GM19438 (cell line): ENCODE results near the gene PTF1A.

Source experiments
- ATAC-seq: cut with Tn5 transposase; IDR thresholded peaks from one replicate; pipeline ENCODE4 v1.9.1; 2021; ENCODE audit warnings: low read depth; ENCODE audit not compliant: unreplicated experiment

PTF1A gene, protein sequence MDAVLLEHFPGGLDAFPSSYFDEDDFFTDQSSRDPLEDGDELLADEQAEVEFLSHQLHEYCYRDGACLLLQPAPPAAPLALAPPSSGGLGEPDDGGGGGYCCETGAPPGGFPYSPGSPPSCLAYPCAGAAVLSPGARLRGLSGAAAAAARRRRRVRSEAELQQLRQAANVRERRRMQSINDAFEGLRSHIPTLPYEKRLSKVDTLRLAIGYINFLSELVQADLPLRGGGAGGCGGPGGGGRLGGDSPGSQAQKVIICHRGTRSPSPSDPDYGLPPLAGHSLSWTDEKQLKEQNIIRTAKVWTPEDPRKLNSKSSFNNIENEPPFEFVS

GRCh38 chr10:23191764-23192711, at the start of gene PTF1A:
Gene PTF1A, plus strand, starts transcription at chr10:23192312. Its CDS starts 219 bp downstream, at chr10:23192531.
- no peak for ATAC-seq

GRCh38 chr10:23146258-23146657, 45.9 kb upstream of the PTF1A start:
- ATAC-seq: no peak

DNA sequence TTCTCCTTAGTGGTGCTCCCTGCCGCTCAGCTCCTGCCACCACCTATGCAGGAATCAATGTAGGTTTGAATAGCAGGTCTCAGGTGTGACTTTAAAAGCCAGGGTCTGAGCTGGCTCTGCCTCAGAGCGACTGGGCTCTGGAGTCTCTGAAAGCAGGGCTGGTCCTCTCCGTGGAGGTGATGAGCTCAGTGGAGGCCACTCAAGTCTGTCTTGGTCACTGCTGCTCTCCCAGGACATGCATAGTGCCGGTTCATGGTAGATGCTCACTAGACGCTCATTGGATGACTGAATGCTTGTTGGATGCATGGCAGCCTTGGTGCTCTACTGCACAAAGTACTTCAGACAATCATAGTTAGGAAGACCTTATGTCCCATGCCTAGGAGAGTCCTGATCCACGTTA, 45.1 kb upstream of the PTF1A start:
- no peak for ATAC-seq

DNA sequence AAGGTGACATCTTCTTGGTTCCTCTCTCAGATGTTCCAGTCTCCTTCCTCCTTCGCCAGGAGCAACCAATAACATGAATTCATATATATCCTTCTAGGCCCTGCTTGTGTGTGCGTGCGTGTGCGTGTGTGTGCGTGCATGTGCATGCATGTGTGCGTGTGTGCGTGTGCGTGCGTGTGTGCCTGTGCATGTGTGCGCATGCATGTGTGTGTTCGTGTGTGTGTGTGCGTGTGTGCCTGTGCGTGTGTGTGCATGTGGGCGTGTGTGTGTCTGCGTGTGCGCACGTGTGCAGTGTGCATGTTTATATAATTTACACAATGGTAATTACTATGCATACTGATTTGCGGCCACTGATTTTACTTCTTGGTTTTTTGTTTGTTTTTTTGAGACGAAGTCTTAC, 43.9 kb upstream of the PTF1A start:
- no peak for ATAC-seq

DNA sequence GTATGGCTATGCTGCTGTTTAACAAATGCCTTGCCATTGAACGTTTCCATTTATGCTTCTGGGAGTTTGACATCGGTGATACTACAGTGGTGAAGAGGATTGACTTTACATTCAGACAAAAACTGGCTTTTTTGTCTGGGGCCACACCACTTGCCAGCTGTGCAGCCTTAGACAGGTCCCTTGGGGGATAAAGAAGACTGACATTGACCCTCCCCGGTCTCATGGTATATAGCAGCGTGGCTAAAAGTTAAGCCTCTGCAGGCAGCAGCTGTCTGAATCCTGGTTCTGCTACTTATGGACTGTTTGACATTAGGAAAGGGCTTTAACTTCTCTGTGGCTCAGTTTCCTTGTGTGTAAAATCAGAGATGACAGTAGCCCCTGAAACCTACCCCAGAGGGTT, 42.0 kb upstream of the PTF1A start:
- no peak for ATAC-seq

GRCh38 chr10:23150610-23151009, 41.5 kb upstream of the PTF1A start:
- no peak for ATAC-seq

DNA sequence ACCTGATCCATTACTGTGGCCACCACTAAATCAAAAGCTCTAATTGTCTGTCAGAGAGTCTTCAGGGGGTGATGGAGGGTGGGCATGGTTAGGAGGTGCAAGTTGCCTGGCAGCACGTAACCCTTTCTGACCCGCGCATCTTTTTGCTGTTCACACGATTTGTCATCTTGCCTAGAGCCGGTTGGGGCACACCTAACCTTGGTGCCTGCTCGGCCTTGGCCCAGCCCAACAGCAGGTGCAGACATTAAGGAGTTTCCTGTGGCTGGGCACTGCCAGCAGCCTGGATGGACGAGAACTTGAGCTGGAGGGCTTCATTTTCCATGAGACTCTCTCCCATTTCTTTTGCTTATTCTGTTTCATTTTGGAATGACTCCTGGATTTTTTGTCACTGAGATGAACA, 41.0 kb upstream of the PTF1A start:
- ATAC-seq: no peak

DNA sequence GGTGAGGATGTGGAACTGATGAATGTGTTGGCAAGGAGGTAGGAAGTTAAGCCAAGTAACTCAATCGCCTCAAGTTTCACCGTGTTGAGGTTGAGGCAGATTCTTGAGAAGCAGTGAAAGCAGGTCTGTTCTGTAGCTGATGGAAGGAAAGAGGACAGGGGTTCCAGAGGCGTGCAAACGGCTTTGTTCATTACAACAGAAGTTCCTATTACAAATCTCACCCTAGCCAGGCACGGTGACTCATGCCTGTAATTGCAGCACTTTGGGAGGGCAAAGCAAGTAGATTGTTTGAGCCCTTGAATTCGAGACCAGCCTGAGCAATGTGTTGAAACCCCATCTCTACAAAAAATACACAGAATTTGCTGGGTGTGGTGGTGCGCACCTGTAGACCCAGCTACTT, 36.9 kb upstream of the PTF1A start:
- ATAC-seq: no peak

DNA sequence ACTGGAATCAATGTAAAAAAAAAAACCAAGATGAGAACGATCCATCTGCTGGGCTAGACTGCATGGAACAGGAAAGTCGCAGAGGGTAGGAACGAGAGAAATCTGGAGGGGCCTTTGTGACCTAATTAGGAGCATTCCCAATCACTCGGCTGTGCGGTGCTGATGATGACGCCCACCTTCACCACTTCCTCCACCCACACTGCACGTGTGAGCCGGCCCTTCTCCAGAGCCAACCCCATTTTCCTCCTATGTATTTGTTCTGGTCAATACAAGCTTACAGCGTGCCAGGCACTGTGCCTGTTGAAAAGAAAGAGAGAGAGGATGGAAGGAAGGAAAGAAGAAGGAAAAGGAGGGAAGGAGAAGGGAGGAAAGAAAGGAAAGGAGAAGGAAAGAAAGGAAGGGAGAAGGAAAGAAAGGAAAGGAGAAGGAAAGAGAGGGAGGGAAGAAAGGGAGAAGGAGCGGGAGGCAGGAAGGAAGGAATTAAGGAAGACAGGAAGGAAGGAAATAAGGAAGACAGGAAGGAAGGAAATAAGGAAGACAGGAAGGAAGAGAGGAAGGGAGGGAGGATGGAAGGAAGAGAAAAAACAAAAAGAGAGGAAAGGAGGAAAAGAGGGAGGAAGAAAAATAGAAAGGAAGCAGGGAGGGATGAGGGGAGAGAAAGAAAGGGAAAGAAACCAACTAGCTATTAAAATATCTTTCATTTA, 35.5 kb upstream of the PTF1A start:
- ATAC-seq: no peak

GRCh38 chr10:23157239-23157681, 34.9 kb upstream of the PTF1A start:
- peak; percentile 44 for ATAC-seq

GRCh38 chr10:23157691-23158369, 34.3 kb upstream of the PTF1A start:
- peak; percentile 56 for ATAC-seq

GRCh38 chr10:23158370-23158769, 33.7 kb upstream of the PTF1A start:
- ATAC-seq: no peak

- ATAC-seq: no peak
Measured at GRCh38 chr10:23171232-23171876, 20.8 kb upstream of the PTF1A start.

DNA sequence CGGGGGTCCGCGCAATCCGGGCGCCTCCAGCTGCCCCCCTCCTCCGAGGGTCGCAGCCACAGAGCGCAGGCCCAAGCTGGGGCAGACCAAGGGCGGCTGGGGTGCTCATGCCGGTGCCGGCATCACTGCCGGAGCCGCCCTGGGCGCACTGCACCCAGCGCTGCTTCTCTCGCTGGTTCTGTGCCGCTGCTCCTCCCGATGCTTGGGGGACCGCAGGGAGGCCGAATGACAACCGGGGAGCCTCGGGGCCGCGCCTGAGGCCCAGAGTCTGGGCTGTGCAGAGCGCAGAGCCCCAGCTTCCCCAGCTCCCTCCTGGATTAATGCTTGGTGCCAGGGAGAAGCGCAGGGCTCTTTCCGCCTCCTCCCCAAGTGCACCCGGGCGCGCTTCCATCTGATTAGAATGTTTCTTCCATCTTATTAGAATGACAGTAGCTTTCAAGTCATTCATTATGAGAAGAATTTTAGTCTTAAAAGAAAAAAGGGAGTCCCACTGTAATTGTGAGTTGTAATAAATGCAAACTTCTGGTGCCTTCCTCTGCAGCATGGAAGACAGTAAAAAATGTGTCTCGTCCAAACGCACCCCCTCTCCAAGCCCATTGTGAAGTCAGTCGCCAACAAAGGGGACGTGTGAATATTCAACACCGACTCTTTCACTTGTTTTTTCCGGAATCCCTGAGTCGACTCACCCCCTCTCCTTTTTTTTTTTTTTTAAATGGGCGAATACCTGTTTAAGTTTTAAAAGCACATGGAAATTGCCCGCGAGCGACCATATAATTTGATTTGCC, 19.5 kb upstream of the PTF1A start:
- no peak for ATAC-seq

- ATAC-seq: no peak
Measured at GRCh38 chr10:23173214-23174073, 18.7 kb upstream of the PTF1A start.

- no peak for ATAC-seq
Measured at GRCh38 chr10:23174074-23174976, 17.8 kb upstream of the PTF1A start.

GRCh38 chr10:23174977-23175512, 17.1 kb upstream of the PTF1A start:
- ATAC-seq: no peak
